K562 (cell line): ENCODE results near the gene GRIA1. TPM values are rescaled to one million over a fixed set of nuclear protein-coding genes. Genes with fewer than 3 reads are reported as not detected.

Experiments
- ATAC-seq: fragments of 200-7000 bp; cut with Tn5 transposase; 3 replicates; pipeline ENCODE4 v1.9.1; 2020; ENCODE audit warnings: moderate library complexity
- BruUV-seq: library from RNA; stranded (reverse); fragments of 400-500 nt; replicated peaks from 2 replicates; lab custom pipeline; 2021; lab: Mats Ljungman, UMichigan
- CTCF ChIA-PET: fragments of 300-600 bp; formaldehyde crosslinking; extraction: SDS; loops from one replicate; lab custom pipeline; 2021; ENCODE audit warnings: low intra/inter-chr PET ratio; lab: Yijun Ruan, JAX
- POLR2A ChIA-PET: fragments of 300-600, 350-650 bp; sonication (Branson Sonifier 250); formaldehyde crosslinking; extraction: SDS; loops from one replicate; lab custom pipeline; 2021; ENCODE audit warnings: antibody characterized with exemption, inconsistent platforms; lab: Yijun Ruan, JAX
- DNase-seq, 4 experiments: peaks; one replicate each; pipeline versions ENCODE4 v3.0.0 to v3.0.0-alpha.2; 2011 to 2018; ENCODE audit warnings: low spot score in 3 of 4, mixed read lengths in 3 of 4; ENCODE audit errors: extremely low read depth in 1 of 4
- FAIRE-seq: peaks from 2 replicates; lab custom pipeline; 2011; peaks lifted over from hg19 to GRCh38; lab: Jason Lieb, UNC
- H2AFZ ChIP-seq: 2 replicates; pipeline ENCODE4 v1.6.0; 2011; ENCODE audit warnings: low read depth, low read length, control low read depth, inconsistent platforms
- H3K27ac ChIP-seq: fragments of 200-600 bp; 3 replicates; pipeline ENCODE4 v1.8.0; 2011; ENCODE audit warnings: low read depth, mild to moderate bottlenecking, control low read depth, inconsistent platforms, low read length, moderate library complexity, mixed read lengths; ENCODE audit errors: extremely low read depth
- H3K27me3 ChIP-seq, 2 experiments: fragments of 300-600 bp in 1 of 2; 2 replicates in 1 of 2; 3 replicates in 1 of 2; pipeline versions ENCODE4 v1.6.0 to v1.8.0; 2011; ENCODE audit warnings: inconsistent platforms in 2 of 2, low read length in 2 of 2, mild to moderate bottlenecking in 1 of 2, mixed read lengths in 1 of 2, moderate library complexity in 1 of 2; ENCODE audit not compliant: control insufficient read depth in 2 of 2, insufficient read depth in 2 of 2
- H3K36me3 ChIP-seq: fragments of 300-600 bp; 3 replicates; pipeline ENCODE4 v1.8.0; 2011; ENCODE audit warnings: mild to moderate bottlenecking, low read length, inconsistent platforms; ENCODE audit not compliant: control insufficient read depth, insufficient read depth
- H3K4me1 ChIP-seq, 2 experiments: fragments of 200-600 bp in 1 of 2; replicated peaks in 1 of 2; 2 replicates in 1 of 2; 3 replicates in 1 of 2; pipeline versions ENCODE4 v1.5.1 to v1.8.0; 2011; ENCODE audit warnings: inconsistent platforms in 2 of 2, low read length in 2 of 2, mild to moderate bottlenecking in 1 of 2, mixed read lengths in 1 of 2, moderate library complexity in 1 of 2; ENCODE audit not compliant: control insufficient read depth in 2 of 2, insufficient read depth in 2 of 2
- H3K4me2 ChIP-seq: 2 replicates; pipeline ENCODE4 v1.6.1; 2011; ENCODE audit warnings: low read length, control low read depth, inconsistent platforms, mixed read lengths; ENCODE audit not compliant: insufficient read depth
- H3K4me3 ChIP-seq: fragments of 200-600 bp; sonication (generic), shearing (Covaris generic); 2 replicates; pipeline ENCODE4 v1.5.1; 2016; ENCODE audit warnings: control low read depth, inconsistent platforms
- H3K79me2 ChIP-seq: fragments of 200-600 bp; 3 replicates; pipeline ENCODE4 v1.8.0; 2011; ENCODE audit warnings: low read length, inconsistent platforms; ENCODE audit not compliant: control insufficient read depth, insufficient read depth
- H3K9ac ChIP-seq, 2 experiments: 2 replicates each; pipeline versions ENCODE4 v1.6.0 to v1.6.1; 2011; ENCODE audit warnings: low read depth in 2 of 2, low read length in 2 of 2, control low read depth in 1 of 2, inconsistent platforms in 1 of 2, mild to moderate bottlenecking in 1 of 2, mixed read lengths in 1 of 2; ENCODE audit not compliant: insufficient read depth in 1 of 2
- H3K9me1 ChIP-seq: one replicate; pipeline ENCODE4 v1.6.0; 2011; ENCODE audit warnings: inconsistent platforms, mild to moderate bottlenecking, low read length, moderate library complexity; ENCODE audit not compliant: control insufficient read depth, insufficient read depth
- H3K9me3 ChIP-seq: replicated peaks from 2 replicates; pipeline ENCODE4 v1.5.1; 2011; ENCODE audit warnings: low read depth, low read length, inconsistent platforms; ENCODE audit not compliant: control insufficient read depth, insufficient read depth
- H4K20me1 ChIP-seq: replicated peaks from 2 replicates; pipeline ENCODE4 v1.6.1; 2011; ENCODE audit warnings: low read length, inconsistent platforms, mixed read lengths; ENCODE audit not compliant: control insufficient read depth, insufficient read depth
- ARHGAP35 ChIP-seq: fragments of 450-650 bp; IDR thresholded peaks from 2 replicates; pipeline ENCODE4 v1.6.1; 2018; ENCODE audit not compliant: partially characterized antibody
- CBX3 ChIP-seq, 2 experiments: IDR thresholded peaks; 1 replicate in 1 of 2; 2 replicates in 1 of 2; pipeline ENCODE4 v1.6.1; 2012; ENCODE audit warnings: inconsistent platforms in 2 of 2, low read length in 2 of 2, borderline replicate concordance in 1 of 2, control low read depth in 1 of 2
- ESRRA ChIP-seq: fragments of 450-650 bp; IDR thresholded peaks from 2 replicates; pipeline ENCODE4 v1.6.1; 2014; ENCODE audit warnings: low read depth, mild to moderate bottlenecking, moderate library complexity, borderline replicate concordance
- FOXP1 ChIP-seq: sonication (generic); formaldehyde crosslinking; IDR thresholded peaks from 2 replicates; pipeline ENCODE4 v1.8.0; 2022; ENCODE audit warnings: mild to moderate bottlenecking, missing genetic modification reagents
- HNRNPUL1 ChIP-seq: fragments of 200-400 bp; formaldehyde crosslinking; IDR thresholded peaks from 2 replicates; pipeline ENCODE4 v1.6.1; 2017; ENCODE audit warnings: low read length
- KDM2B ChIP-seq: fragments of 250-450 bp; sonication (Bioruptor Pico); IDR thresholded peaks from 2 replicates; pipeline ENCODE4 v1.8.0; 2021; ENCODE audit warnings: mild to moderate bottlenecking, moderate library complexity
- PHF8 ChIP-seq: fragments of 200-600 bp; sonication (generic); IDR thresholded peaks from 2 replicates; pipeline ENCODE4 v1.6.1; 2012; ENCODE audit warnings: mixed run types, mild to moderate bottlenecking, inconsistent platforms, low read length, moderate library complexity, borderline replicate concordance
- ZNF282 ChIP-seq: sonication (generic); formaldehyde crosslinking; IDR thresholded peaks from 2 replicates; pipeline ENCODE4 v1.8.1; 2023; ENCODE audit warnings: missing genetic modification reagents
- WGBS: fragments of 100-300 bp; shearing (Covaris generic); methylation state at CpG from one replicate; pipeline ENCODE4 v1.1.6; 2016; ENCODE audit warnings: low coverage, mixed read lengths; ENCODE audit not compliant: insufficient coverage; ENCODE audit errors: missing lambda C conversion rate; 5-methylcytosine and 5-hydroxymethylcytosine counted together
- in situ Hi-C: fragments of 300-500 bp; cut with MboI; formaldehyde crosslinking; loops from 4 replicates; pipeline ENCODE4 v1.15.0; 2018; ENCODE audit warnings: inconsistent platforms, mixed read lengths
- intact Hi-C: fragments of 100-400 bp; cut with micrococcal nuclease; formaldehyde crosslinking; loops from 2 replicates; pipeline ENCODE4 v1.14.2; 2022
- polyA plus RNA-seq, 8 experiments: library from polyadenylated mRNA; depleted of rRNA in 4 of 8; stranded (reverse) in 5 of 8; unstranded in 3 of 8; fragments of >200 nt; fragmentation: Nextera tagmentation in 2 of 8; fragmentation: Illumina TruSeq in 1 of 8; extraction: Ambion mirVana in 2 of 8; extraction: Trizol in 1 of 8; gene quantifications; 2 replicates each; pipeline versions ENCODE4 v1.2.1 to v1.2.3, GENCODE V29; 2011 to 2014; ENCODE audit warnings: inconsistent platforms in 1 of 8, missing spikeins in 1 of 8
- total RNA-seq, 7 experiments: library from RNA; depleted of rRNA in 6 of 7; stranded (reverse); fragments of >200 nt in 6 of 7; fragmentation: Illumina TruSeq in 2 of 7; extraction: Trizol in 2 of 7; gene quantifications; 2 replicates each; pipeline versions ENCODE4 v1.2.1 to v1.2.3, GENCODE V29; 2011 to 2021; ENCODE audit warnings: low replicate concordance in 1 of 7
- TF ChIP-seq, protein P1 (sequence below): fragments of 450-650 bp; formaldehyde crosslinking; IDR thresholded peaks from 2 replicates; pipeline ENCODE4 v1.4.0; 2020; ENCODE audit warnings: mild to moderate bottlenecking, moderate library complexity
- TF ChIP-seq, protein P2 (sequence below): fragments of 450-650 bp; IDR thresholded peaks from 2 replicates; pipeline ENCODE4 v1.6.1; 2016; ENCODE audit warnings: borderline replicate concordance

The GRIA1 gene
- total and polyA plus RNA-seq, 9 of the 15 experiments (the other 6 are each of a cell fraction or from before 2014, with no cell fraction given): not detected

DNA sequence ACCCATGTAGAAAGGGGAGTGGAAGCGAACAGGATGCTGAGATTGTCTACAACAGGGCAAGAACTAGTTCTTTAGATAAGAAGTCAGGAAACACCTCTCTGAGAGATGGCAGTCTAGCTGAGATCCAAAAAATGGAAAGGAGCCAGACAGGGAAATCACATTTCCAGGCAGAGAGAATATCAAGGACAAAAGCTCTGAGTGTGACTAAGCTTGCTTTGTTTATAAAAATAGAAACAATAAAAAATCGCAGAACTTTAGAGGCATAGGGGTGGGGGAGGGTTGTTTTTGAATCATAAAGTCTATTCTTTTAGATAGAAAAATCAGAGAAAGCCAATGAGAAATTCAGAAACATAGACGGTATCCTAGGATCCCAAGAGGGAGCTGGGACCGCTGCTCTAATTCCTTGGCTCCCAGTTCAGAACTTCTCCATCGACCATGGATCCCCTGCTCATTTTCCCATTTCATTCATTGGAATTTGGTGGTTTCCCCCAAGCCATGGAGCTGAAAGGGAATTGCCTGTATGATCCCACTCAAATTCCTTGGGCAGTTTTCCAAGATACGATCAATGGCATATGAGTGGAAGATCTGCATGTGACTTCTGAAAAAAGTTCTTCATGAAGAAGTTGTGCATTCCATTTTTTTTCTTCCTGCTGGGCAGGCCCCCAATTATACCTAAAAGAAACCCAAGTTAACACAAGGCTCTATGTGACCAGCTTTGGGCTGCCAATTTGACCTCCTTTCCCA lies 182.0 kb downstream of the GRIA1 start:
- H3K4me1 ChIP-seq: no peaks in the 10 kb centered on the region; a peak in 1 of 5 replicates
- no peak for FAIRE-seq
- TF ChIP-seq ARHGAP35 (no peak), HNRNPUL1 (no peak), FOXP1 (CRISPR knock-in tag) (no peak), PHF8 (no peak)
- in situ Hi-C loops: no loop called here
- H3K27me3 ChIP-seq: peaks cover 0 to 5% of the 10 kb centered on the region in 2 experiments; a peak in 1 of 5 replicates
- no peaks in the 10 kb centered on the region for H3K9me1 ChIP-seq
- 2% methylated on average over 5 of the region's 6 CpGs for WGBS
- H3K36me3 ChIP-seq: no peaks in the 10 kb centered on the region
- H3K27ac ChIP-seq: no peak overlapping the region
- CTCF ChIA-PET: no interaction called here
- H4K20me1 ChIP-seq: no peaks in the 10 kb centered on the region
- no peaks in the 10 kb centered on the region for H3K9me3 ChIP-seq
- H3K79me2 ChIP-seq: no peaks in the 10 kb centered on the region
- H2AFZ ChIP-seq: no peak overlapping the region
- no peak for ATAC-seq
- no peak overlapping the region for H3K9ac ChIP-seq
- H3K4me3 ChIP-seq: no peak overlapping the region
- DNase-seq: no peak
- no TSS peak for BruUV-seq
- H3K4me2 ChIP-seq: no peak overlapping the region
- POLR2A ChIA-PET: interaction anchor here (0.7 to 0.9 kb wide), 2 partner anchors 38 to 98 kb away, joined by 3 to 4 read pairs; no protein-coding TSS in a partner anchor
- intact Hi-C loops: no loop called here

DNA sequence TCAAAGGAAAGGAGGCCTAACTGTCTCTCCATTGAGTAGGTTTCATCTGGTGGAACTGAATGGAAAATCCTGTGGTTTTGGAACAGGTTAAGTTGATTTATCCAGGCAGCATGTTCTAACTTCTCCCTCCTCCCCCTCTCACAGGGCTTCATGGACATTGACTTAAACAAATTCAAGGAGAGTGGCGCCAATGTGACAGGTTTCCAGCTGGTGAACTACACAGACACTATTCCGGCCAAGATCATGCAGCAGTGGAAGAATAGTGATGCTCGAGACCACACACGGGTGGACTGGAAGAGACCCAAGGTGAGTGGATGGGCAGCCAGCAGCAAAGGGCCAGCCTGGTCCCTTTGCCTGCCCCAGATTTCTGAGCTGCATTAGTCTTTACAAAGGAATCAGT lies 183.9 kb downstream of the GRIA1 start:
- in situ Hi-C loops (no loop called here), intact Hi-C loops (no loop called here)
- no peak for FAIRE-seq
- DNase-seq: no peak
- Histone ChIP-seq H2AFZ (no peak overlapping the region), H3K9me3 (no peaks in the 10 kb centered on the region), H3K4me2 (no peak overlapping the region), H3K4me3 (no peak overlapping the region), H4K20me1 (no peaks in the 10 kb centered on the region), H3K79me2 (no peaks in the 10 kb centered on the region), H3K27ac (no peak overlapping the region), H3K27me3 (peaks cover 0 to 5% of the 10 kb centered on the region in 2 experiments; a peak in 1 of 5 replicates), H3K9ac (no peak overlapping the region), H3K36me3 (no peaks in the 10 kb centered on the region), H3K4me1 (no peaks in the 10 kb centered on the region; a peak in 1 of 5 replicates), H3K9me1 (no peaks in the 10 kb centered on the region)
- POLR2A ChIA-PET: no interaction called here
- no TSS peak for BruUV-seq
- no peak for ATAC-seq
- CTCF ChIA-PET: no interaction called here
- WGBS: 0% methylated on average over 4 of the region's 4 CpGs
- TF ChIP-seq, protein P1, sequence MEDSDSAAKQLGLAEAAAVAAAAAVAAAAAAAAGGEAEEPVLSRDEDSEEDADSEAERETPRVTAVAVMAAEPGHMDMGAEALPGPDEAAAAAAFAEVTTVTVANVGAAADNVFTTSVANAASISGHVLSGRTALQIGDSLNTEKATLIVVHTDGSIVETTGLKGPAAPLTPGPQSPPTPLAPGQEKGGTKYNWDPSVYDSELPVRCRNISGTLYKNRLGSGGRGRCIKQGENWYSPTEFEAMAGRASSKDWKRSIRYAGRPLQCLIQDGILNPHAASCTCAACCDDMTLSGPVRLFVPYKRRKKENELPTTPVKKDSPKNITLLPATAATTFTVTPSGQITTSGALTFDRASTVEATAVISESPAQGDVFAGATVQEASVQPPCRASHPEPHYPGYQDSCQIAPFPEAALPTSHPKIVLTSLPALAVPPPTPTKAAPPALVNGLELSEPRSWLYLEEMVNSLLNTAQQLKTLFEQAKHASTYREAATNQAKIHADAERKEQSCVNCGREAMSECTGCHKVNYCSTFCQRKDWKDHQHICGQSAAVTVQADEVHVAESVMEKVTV: no peak
- TF ChIP-seq ESRRA (no peak), KDM2B (CRISPR knock-in tag) (no peak), ZNF282 (no peak), CBX3 (IDR thresholded peaks at IDR 0.05; ENCODE audit: borderline replicate concordance in 1 of 2, low read length in 2 of 2) (no peak)
- TF ChIP-seq, protein P2, sequence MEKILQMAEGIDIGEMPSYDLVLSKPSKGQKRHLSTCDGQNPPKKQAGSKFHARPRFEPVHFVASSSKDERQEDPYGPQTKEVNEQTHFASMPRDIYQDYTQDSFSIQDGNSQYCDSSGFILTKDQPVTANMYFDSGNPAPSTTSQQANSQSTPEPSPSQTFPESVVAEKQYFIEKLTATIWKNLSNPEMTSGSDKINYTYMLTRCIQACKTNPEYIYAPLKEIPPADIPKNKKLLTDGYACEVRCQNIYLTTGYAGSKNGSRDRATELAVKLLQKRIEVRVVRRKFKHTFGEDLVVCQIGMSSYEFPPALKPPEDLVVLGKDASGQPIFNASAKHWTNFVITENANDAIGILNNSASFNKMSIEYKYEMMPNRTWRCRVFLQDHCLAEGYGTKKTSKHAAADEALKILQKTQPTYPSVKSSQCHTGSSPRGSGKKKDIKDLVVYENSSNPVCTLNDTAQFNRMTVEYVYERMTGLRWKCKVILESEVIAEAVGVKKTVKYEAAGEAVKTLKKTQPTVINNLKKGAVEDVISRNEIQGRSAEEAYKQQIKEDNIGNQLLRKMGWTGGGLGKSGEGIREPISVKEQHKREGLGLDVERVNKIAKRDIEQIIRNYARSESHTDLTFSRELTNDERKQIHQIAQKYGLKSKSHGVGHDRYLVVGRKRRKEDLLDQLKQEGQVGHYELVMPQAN: no peak
